ENCODE data around the gene TLR1. TPM values are rescaled to one million over a fixed set of nuclear protein-coding genes. Genes with fewer than 3 reads are reported as not detected.

Gene TLR1
- total RNA-seq, 1 experiment from 2014 or later, result 0.28 TPM

- TF ChIP-seq ZNF219 (CRISPR knock-in tag; IDR thresholded peaks at IDR 0.05; ENCODE audit: borderline replicate concordance), result no peak
- TF ChIP-seq SP1 (CRISPR knock-in tag; conservative IDR thresholded peaks at IDR 0.05), result no peak
- TF ChIP-seq, protein P1, sequence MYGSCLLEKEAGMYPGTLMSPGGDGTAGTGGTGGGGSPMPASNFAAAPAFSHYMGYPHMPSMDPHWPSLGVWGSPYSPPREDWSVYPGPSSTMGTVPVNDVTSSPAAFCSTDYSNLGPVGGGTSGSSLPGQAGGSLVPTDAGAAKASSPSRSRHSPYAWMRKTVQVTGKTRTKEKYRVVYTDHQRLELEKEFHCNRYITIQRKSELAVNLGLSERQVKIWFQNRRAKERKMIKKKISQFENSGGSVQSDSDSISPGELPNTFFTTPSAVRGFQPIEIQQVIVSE (CRISPR knock-in tag; IDR thresholded peaks at IDR 0.05; ENCODE audit: borderline replicate concordance), result no peak
- TF ChIP-seq, protein P2, sequence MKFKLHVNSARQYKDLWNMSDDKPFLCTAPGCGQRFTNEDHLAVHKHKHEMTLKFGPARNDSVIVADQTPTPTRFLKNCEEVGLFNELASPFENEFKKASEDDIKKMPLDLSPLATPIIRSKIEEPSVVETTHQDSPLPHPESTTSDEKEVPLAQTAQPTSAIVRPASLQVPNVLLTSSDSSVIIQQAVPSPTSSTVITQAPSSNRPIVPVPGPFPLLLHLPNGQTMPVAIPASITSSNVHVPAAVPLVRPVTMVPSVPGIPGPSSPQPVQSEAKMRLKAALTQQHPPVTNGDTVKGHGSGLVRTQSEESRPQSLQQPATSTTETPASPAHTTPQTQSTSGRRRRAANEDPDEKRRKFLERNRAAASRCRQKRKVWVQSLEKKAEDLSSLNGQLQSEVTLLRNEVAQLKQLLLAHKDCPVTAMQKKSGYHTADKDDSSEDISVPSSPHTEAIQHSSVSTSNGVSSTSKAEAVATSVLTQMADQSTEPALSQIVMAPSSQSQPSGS (CRISPR knock-in tag; IDR thresholded peaks at IDR 0.05; ENCODE audit: borderline replicate concordance, low read depth), result no peak
- Mint-ChIP-seq H3K4me3 (no peak overlapping the region), H3K9me3 (peaks cover 35% of the 10 kb centered on the region), H3K36me3 (peaks cover 7% of the 10 kb centered on the region), H3K27ac (no peak overlapping the region), H3K4me1 (no peaks in the 10 kb centered on the region), H3K27me3 (ENCODE audit: low read depth) (peaks cover 2% of the 10 kb centered on the region; the same call in 1 of the 2 replicates)
- ChIA-PET POLR2A (no interaction called here), CTCF (interaction anchor here (1.0 kb wide), 1 partner anchor 59 kb away, joined by 3 read pairs; no protein-coding TSS in a partner anchor)
- no peak for ATAC-seq
- DNase-seq (ENCODE audit: low spot score), result no peak
Measured at GRCh38 chr4:38818441-38818976, 13.9 kb upstream of the TLR1 start.

- H3K4me1 Mint-ChIP-seq, result no peaks in the 10 kb centered on the region
- no peak overlapping the region for H3K4me3 Mint-ChIP-seq
- H3K27me3 Mint-ChIP-seq (ENCODE audit: low read depth), result peaks cover 2% of the 10 kb centered on the region; the same call in 1 of the 2 replicates
- H3K9me3 Mint-ChIP-seq, result peaks cover 22% of the 10 kb centered on the region
- CTCF ChIA-PET, result no interaction called here
- POLR2A ChIA-PET, result no interaction called here
- no peak overlapping the region for H3K27ac Mint-ChIP-seq
- ATAC-seq (no peak), DNase-seq (ENCODE audit: low spot score) (no peak)
- no peak for TF ChIP-seq ZNF138 (CRISPR knock-in tag; conservative IDR thresholded peaks at IDR 0.05)
- no peak for TF ChIP-seq EMX1 (CRISPR knock-in tag; IDR thresholded peaks at IDR 0.05)
- TF ChIP-seq NFYB (CRISPR knock-in tag; conservative IDR thresholded peaks at IDR 0.05; ENCODE audit: low read depth), result no peak
- TF ChIP-seq FOXK1 (CRISPR knock-in tag; IDR thresholded peaks at IDR 0.05), result no peak
- TF ChIP-seq, protein P1 (CRISPR knock-in tag; IDR thresholded peaks at IDR 0.05; ENCODE audit: borderline replicate concordance), result no peak
- TF ChIP-seq, protein P3, sequence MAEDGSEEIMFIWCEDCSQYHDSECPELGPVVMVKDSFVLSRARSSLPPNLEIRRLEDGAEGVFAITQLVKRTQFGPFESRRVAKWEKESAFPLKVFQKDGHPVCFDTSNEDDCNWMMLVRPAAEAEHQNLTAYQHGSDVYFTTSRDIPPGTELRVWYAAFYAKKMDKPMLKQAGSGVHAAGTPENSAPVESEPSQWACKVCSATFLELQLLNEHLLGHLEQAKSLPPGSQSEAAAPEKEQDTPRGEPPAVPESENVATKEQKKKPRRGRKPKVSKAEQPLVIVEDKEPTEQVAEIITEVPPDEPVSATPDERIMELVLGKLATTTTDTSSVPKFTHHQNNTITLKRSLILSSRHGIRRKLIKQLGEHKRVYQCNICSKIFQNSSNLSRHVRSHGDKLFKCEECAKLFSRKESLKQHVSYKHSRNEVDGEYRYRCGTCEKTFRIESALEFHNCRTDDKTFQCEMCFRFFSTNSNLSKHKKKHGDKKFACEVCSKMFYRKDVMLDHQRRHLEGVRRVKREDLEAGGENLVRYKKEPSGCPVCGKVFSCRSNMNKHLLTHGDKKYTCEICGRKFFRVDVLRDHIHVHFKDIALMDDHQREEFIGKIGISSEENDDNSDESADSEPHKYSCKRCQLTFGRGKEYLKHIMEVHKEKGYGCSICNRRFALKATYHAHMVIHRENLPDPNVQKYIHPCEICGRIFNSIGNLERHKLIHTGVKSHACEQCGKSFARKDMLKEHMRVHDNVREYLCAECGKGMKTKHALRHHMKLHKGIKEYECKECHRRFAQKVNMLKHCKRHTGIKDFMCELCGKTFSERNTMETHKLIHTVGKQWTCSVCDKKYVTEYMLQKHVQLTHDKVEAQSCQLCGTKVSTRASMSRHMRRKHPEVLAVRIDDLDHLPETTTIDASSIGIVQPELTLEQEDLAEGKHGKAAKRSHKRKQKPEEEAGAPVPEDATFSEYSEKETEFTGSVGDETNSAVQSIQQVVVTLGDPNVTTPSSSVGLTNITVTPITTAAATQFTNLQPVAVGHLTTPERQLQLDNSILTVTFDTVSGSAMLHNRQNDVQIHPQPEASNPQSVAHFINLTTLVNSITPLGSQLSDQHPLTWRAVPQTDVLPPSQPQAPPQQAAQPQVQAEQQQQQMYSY (CRISPR knock-in tag; IDR thresholded peaks at IDR 0.05), result no peak
- no peak for TF ChIP-seq ESRRA (CRISPR knock-in tag; IDR thresholded peaks at IDR 0.05; ENCODE audit: borderline replicate concordance)
- TF ChIP-seq FOXP1 (CRISPR knock-in tag; IDR thresholded peaks at IDR 0.05; ENCODE audit: borderline replicate concordance), result no peak
- TF ChIP-seq, protein P4, sequence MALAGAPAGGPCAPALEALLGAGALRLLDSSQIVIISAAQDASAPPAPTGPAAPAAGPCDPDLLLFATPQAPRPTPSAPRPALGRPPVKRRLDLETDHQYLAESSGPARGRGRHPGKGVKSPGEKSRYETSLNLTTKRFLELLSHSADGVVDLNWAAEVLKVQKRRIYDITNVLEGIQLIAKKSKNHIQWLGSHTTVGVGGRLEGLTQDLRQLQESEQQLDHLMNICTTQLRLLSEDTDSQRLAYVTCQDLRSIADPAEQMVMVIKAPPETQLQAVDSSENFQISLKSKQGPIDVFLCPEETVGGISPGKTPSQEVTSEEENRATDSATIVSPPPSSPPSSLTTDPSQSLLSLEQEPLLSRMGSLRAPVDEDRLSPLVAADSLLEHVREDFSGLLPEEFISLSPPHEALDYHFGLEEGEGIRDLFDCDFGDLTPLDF (CRISPR knock-in tag; IDR thresholded peaks at IDR 0.05), result no peak
- TF ChIP-seq ZNF416 (CRISPR knock-in tag; IDR thresholded peaks at IDR 0.05), result no peak
- no peaks in the 10 kb centered on the region for H3K36me3 Mint-ChIP-seq
Measured at GRCh38 chr4:38815885-38816782, 11.5 kb upstream of the TLR1 start.
